Femur (tissue), 1 donor: ENCODE data around the gene PDZRN4.

Source experiments
- DNase-seq: peaks from one replicate; pipeline ENCODE4 v3.0.0-alpha.2; 2017

PDZRN4 gene

GRCh38 chr12:41365653-41366171, 177.6 kb downstream of the PDZRN4 start:
- no peak for DNase-seq

GRCh38 chr12:41367726-41368405, 179.7 kb downstream of the PDZRN4 start:
- DNase-seq, result no peak

DNA sequence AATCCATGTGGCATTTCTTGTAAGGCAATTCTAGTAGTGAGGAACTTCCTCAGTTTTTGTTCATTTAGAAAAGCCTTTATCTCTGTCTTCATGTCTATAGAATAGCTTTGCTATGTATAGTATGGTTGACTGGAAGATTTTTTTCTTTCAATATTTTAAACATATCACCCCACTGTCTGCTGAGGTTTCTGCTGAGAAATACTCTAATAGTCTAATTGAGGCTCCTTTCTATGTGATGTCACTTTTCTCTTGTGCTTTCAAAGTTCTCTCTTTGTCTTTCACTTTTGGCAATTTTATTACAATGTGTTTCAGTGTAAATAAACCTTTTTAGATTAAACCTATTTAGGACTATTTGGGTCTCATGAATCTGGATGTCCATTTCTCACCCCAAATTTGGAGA, 192.8 kb downstream of the PDZRN4 start:
- DNase-seq, result no peak

DNA sequence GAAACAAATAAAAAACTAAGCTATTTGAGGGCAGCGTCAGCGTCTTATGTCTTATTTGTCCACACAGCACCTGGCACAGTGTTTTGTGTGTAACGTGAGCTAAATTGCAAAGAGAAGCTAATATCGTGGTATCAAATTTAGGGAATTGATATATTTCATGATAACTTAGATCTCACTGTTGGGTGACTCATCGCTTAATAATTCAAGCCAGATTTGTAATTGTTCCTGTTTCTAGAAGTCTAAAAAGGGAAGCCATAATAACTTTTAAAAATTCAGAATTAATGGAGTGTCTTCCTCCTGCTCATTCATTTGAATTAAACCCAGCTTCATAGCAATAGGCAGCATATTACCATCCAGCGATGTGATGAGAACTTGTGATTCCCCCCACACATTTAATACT, 214.7 kb downstream of the PDZRN4 start:
- DNase-seq, result no peak

- peak; percentile 17 for DNase-seq
These were observed 219.2 kb downstream of the PDZRN4 start for GRCh38 chr12:41407232-41407799.

DNA sequence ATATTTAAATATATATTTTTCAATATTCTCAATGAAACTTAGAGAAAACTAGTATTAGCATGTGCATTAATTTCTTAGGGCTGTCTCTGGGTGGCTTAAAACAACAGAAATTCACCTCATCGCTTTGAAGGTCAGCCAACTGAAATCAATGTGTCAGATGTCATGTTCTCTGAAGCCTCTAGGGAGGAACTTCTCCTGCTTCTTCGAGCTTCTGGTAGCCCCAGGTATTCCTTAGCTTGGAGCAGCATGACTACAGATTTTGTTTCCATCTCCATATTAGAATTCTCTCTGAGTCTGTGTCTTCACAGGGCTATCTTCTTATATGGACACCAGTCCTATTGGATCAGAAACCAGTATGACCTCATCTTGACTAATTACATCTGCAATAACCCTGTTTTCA, 221.5 kb downstream of the PDZRN4 start:
- DNase-seq, result no peak

DNA sequence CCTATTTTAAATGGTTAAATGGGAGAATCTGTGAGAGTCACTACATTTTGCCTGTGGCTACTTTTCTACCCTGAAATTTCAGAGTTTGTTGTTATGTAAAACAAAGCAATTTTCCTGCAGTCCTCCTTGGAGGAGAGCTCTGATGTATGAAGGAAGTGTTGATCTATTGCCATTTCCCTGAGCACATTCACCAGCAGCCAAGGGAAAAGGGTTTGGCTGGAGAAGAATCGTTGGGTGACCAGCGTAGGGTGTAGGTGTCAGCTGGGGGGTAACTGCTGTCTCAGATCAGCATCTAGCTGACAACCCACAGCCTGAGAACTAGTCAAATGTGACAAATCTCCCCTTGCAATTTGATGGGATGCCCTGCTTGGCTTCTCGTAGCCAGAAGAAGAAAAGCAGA, 230.5 kb downstream of the PDZRN4 start:
- DNase-seq, result no peak

GRCh38 chr12:41419131-41419893, 231.2 kb downstream of the PDZRN4 start:
- no peak for DNase-seq

GRCh38 chr12:41424651-41425050, 236.5 kb downstream of the PDZRN4 start:
- DNase-seq, result no peak

DNA sequence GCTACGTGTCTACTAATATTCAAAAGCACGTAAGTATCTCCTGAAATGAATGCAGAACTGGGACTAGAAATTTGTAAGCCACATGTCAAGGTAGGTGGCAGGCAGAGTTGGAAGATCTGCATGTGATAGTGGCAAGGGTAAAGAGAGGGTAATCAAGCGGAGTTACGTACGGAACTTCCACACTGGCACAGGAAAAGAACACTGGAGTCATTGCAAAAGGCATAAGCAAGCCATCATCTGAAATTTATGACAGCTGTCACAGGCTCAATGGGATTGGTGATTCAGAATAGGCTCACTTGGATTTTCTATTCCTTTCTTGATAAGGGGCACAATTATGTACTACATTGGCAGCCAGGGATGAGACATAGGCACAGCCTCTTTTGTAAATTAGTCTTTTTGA, 245.3 kb downstream of the PDZRN4 start:
- DNase-seq, result no peak

GRCh38 chr12:41436076-41436475, 248.0 kb downstream of the PDZRN4 start:
- DNase-seq, result no peak

- DNase-seq, result no peak
These were observed 249.4 kb downstream of the PDZRN4 start for GRCh38 chr12:41437563-41437962.

DNA sequence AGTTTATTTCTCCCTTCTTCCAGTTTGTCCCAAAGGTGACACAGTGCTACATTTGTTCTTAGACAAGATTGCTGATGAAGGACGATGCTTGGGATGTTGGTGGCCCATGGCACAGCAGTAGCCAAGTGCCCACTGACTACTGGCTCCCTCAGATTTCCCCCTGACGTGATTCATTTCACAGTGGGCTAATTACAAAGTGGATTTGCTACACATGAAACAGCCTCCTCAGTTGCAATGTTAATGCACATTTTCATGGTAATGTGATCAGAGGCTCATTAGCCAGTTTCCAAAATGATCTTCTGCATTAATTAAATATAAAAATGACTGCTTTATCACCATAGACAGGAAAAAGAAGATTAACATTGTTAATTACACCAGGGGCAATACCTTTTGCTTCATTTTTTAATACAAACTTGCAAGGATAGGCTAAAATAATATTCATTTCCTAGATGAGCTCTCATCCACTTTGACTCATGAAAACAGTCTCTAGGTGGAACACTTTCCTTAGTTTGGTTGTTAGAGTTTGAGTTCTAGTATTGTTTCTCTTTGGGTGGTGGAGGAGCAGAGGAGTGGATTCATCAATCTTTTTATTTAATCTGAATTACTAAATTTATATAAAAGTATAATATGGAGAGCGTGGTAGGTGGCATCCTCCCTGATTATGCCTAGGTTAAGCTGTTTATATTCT, 250.9 kb downstream of the PDZRN4 start:
- no peak for DNase-seq

DNA sequence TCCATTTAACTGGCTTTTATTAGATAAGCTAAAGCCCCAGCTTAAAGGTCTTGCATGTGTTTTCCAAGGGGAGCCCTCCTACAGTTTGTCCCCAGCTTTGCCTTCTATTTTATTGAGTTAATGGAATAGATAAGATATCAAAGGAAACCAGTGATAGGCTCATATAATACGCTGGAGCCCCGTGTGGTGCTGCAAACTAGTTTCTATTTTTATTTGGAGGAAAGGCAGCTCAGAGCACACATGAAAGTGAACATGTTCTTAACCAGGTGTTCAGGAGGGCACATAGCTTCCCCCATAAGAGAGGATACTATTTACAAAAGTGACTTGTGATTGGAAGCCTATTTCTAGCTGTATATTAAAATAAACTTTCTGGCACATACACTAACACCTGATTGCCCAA, 251.7 kb downstream of the PDZRN4 start:
- no peak for DNase-seq

DNA sequence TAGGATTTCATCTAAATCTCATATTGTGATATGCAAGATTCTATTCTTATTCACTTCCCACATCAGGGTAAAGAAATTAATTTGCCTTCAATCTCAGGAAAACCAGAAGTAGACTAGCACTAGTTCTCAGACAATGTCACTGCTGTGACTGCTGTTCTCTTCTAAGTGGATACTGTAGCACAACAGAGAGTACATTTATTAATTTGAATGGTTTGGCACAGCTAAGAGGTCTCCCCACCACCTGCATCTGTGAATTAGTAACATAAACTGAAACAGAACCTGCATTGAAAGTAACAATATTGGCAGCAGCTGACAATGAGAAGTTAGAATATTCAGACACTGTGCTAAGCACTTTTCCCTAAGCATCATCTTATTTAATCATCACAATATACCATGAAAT, 253.1 kb downstream of the PDZRN4 start:
- no peak for DNase-seq

DNA sequence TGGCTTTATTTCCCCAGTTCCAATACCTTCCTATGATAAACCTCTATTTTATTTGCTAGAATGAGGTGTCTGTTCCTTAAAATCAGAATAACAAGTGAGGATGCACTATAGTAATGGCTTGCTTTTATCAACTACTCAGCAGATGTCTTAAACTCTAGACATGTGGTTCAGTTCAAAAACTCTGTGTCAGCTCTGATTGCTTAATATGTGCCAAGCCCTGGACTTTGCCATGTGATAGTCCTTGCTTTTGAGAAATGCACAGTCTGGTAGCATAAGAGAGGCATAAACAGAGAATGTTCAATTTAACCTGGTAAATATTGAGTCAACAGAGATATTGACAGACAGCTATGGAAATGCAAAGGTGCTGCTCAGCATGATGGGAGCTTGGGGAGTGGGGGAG, 254.8 kb downstream of the PDZRN4 start:
- DNase-seq, result no peak

- no peak for DNase-seq
These were observed 255.6 kb downstream of the PDZRN4 start for GRCh38 chr12:41443690-41444089.

- DNase-seq, result no peak
These were observed 264.8 kb downstream of the PDZRN4 start for GRCh38 chr12:41452838-41453407.

DNA sequence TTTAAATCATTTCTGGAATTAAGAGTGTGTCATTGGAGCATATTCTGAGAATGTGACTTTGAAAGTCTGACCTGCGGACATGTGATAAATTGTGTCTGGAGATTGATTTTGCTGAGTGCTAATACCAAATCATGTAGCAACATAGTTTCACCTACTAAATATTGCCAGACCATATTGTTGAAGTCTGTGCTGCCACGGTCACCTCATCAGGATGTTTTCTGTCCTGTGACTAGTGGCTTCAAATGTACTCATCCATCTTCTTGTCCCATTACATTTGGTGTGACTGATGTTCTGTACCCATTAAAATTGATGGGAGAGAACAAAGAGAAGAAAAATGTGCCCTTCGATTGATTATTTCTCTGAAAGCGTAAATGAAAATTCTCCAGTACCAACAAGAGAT, 265.3 kb downstream of the PDZRN4 start:
- DNase-seq, result no peak

- DNase-seq, result no peak
These were observed 271.2 kb downstream of the PDZRN4 start for GRCh38 chr12:41459111-41459905.

DNA sequence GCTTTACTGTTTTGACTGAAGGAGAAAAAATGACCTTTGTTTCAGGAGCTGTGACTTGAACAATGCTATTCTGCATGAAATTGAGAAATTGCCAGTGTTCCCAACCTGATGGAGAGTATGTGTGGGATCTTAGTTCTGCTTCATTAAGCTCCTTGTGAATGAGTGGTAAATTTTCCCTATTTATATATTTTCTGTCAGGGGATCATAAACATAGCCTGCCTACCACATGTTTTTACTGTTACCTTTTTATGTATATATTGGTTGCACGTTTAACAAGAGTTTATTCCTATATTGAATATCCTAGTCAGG, 271.7 kb downstream of the PDZRN4 start:
- no peak for DNase-seq

DNA sequence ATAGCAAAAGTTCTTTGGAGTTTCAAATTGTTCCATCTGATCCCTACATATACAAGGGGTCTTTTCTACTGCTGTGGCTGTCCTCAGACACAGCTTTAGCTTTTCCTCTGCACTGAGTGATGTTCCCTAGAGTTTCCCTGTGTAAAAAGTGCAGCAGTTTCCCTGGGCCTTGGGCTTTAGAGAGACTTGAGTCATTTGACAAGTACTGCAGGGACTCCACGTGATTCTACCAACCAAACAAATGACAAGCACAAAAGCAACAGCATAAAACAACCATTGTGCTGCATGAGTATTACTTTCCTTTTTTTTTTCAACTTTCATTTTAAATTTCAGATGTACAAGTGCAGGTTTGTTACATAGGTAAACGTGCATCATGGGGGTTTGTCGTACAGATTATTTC, 272.8 kb downstream of the PDZRN4 start:
- no peak for DNase-seq
